Mesendoderm (in vitro differentiated cells): ENCODE results near the gene PKIG. TPM values are rescaled to one million over a fixed set of nuclear protein-coding genes. Genes with fewer than 3 reads are reported as not detected.

ENCODE experiments used
- DNase-seq: peaks from one replicate; pipeline ENCODE4 v3.0.0; 2013
- H2AK5ac ChIP-seq: 2 replicates; pipeline ENCODE4 v1.6.1; 2013; ENCODE audit warnings: low read length, inconsistent platforms
- H2BK120ac ChIP-seq: 2 replicates; pipeline ENCODE4 v1.6.1; 2013; ENCODE audit warnings: low read depth, mild to moderate bottlenecking, low read length, moderate library complexity, mixed read lengths
- H2BK15ac ChIP-seq: replicated peaks from 2 replicates; pipeline ENCODE4 v1.6.1; 2013; ENCODE audit warnings: low read depth, mild to moderate bottlenecking, moderate library complexity
- H2BK5ac ChIP-seq: 2 replicates; pipeline ENCODE4 v1.6.1; 2013; ENCODE audit warnings: low read length, inconsistent platforms
- H3K18ac ChIP-seq: 2 replicates; pipeline ENCODE4 v1.6.1; 2013; ENCODE audit warnings: mild to moderate bottlenecking, low read length, mixed read lengths
- H3K23ac ChIP-seq: one replicate; pipeline ENCODE4 v1.6.1; 2013; ENCODE audit warnings: low read length
- H3K27ac ChIP-seq: 2 replicates; pipeline ENCODE4 v1.5.1; 2013; ENCODE audit warnings: low read depth, mild to moderate bottlenecking, inconsistent platforms, low read length, moderate library complexity
- H3K27me3 ChIP-seq: 2 replicates; pipeline ENCODE4 v1.6.1; 2013; ENCODE audit warnings: low read length, control low read depth, mild to moderate bottlenecking, inconsistent platforms; ENCODE audit not compliant: insufficient read depth, poor library complexity
- H3K36me3 ChIP-seq: 2 replicates; pipeline ENCODE4 v1.6.1; 2013; ENCODE audit warnings: low read length, inconsistent platforms; ENCODE audit not compliant: control insufficient read depth, insufficient read depth
- H3K4ac ChIP-seq: one replicate; pipeline ENCODE4 v1.6.1; 2013; ENCODE audit warnings: low read depth, mild to moderate bottlenecking, low read length, moderate library complexity
- H3K4me1 ChIP-seq: 2 replicates; pipeline ENCODE4 v1.6.1; 2013; ENCODE audit warnings: low read depth, low read length, inconsistent platforms; ENCODE audit not compliant: control insufficient read depth
- H3K4me2 ChIP-seq: 2 replicates; pipeline ENCODE4 v1.6.1; 2013; ENCODE audit warnings: low read length
- H3K4me3 ChIP-seq: 2 replicates; pipeline ENCODE4 v1.5.1; 2013; ENCODE audit warnings: mild to moderate bottlenecking, low read length
- H3K56ac ChIP-seq: one replicate; pipeline ENCODE4 v1.6.1; 2013; ENCODE audit warnings: low read length
- H3K79me1 ChIP-seq: 2 replicates; pipeline ENCODE4 v1.6.1; 2013; ENCODE audit warnings: low read length, inconsistent platforms
- H3K79me2 ChIP-seq: 2 replicates; pipeline ENCODE4 v1.6.1; 2013; ENCODE audit warnings: mild to moderate bottlenecking, low read length; ENCODE audit not compliant: control insufficient read depth, insufficient read depth
- H3K9ac ChIP-seq: 2 replicates; pipeline ENCODE4 v1.6.1; 2013; ENCODE audit warnings: low read length, inconsistent platforms
- H4K5ac ChIP-seq: one replicate; pipeline ENCODE4 v1.6.1; 2013; ENCODE audit warnings: low read length
- H4K8ac ChIP-seq: one replicate; pipeline ENCODE4 v1.6.1; 2013; ENCODE audit warnings: low read depth, mild to moderate bottlenecking, control low read depth, low read length, moderate library complexity
- WGBS: extraction: QIAGEN DNeasy Blood & Tissue Kit; methylation state at CpG from one replicate; pipeline ENCODE4 v1.1.7; 2013; ENCODE audit warnings: low lambda C conversion rate, missing lambda C conversion rate; ENCODE audit not compliant: insufficient coverage; ENCODE audit errors: extremely low coverage; 5-methylcytosine and 5-hydroxymethylcytosine counted together
- polyA plus RNA-seq, 2 experiments: library from polyadenylated mRNA; stranded (reverse); fragments of 200-250 nt; gene quantifications; one replicate each; pipeline ENCODE4 v1.2.3, GENCODE V29; 2013

Gene PKIG
- 49.6 TPM for polyA plus RNA-seq (2013, experiment 1 of 2)
- polyA plus RNA-seq (2013, experiment 2 of 2) = 50.6 TPM

DNA sequence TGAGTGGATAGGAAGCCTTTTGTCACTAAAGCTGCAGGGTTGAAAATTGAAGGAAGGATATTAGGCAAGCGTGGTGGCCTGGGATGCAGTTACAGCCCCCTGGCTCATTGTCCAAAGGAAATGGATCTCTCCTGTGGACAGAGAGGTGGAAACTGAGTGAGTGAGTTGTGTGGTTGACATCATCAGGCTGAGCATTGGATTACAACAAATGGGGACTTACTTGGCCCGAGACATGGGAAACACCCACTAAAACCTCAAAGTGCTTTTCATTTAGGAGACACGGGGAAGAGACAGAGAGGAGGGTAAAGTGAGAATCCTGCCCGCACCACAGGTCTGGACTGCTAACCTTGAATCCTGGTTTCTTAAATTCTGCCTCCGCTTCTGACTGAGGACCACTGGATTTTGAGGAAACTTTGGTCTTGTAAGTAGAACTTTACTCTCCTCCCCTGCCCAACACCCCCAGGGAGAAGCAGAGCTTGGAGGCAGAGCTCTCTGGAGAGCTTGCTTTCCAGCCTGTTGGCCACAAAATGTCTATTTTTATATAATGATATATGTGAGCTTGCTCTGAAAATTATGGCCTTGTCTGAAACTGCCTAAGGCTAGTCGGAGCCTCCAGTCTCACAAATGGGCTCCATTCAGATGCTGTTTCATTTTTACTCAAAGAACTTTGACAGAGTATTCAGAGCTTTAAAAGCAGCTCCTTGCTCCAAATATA, at the start of gene PKIG:
TSS of gene PKIG (plus strand) at position 269 of the 715 bp plus-strand sequence. CDS start 31,978 bp downstream, outside the sequence.
- no peak within 1 kb of the TSS for H3K23ac ChIP-seq
- no CpG with 5 or more reads among the region's 6 CpGs for WGBS
- H3K4ac ChIP-seq = no peak within 1 kb of the TSS
- H2BK5ac ChIP-seq = no peak within 1 kb of the TSS
- H4K5ac ChIP-seq = no peak within 1 kb of the TSS
- H3K27me3 ChIP-seq = no peaks in the 10 kb centered on the region
- peaks cover 11% of the 10 kb centered on the region for H3K4me1 ChIP-seq
- H3K18ac ChIP-seq = peak within 1 kb of the TSS; percentile 31
- H3K4me2 ChIP-seq = no peak within 1 kb of the TSS
- peaks cover 6% of the 10 kb centered on the region for H3K79me1 ChIP-seq
- H3K9ac ChIP-seq = no peak within 1 kb of the TSS
- H3K36me3 ChIP-seq = no peaks in the 10 kb centered on the region
- H2AK5ac ChIP-seq = no peak within 1 kb of the TSS
- H3K79me2 ChIP-seq = no peaks in the 10 kb centered on the region
- H3K56ac ChIP-seq = peak within 1 kb of the TSS; percentile 22
- no peak within 1 kb of the TSS for H4K8ac ChIP-seq
- DNase-seq = no peak
- H3K27ac ChIP-seq = no peak within 1 kb of the TSS
- H3K4me3 ChIP-seq = no peak within 1 kb of the TSS
- H2BK120ac ChIP-seq = no peak within 1 kb of the TSS
- H2BK15ac ChIP-seq = no peak within 1 kb of the TSS

DNA sequence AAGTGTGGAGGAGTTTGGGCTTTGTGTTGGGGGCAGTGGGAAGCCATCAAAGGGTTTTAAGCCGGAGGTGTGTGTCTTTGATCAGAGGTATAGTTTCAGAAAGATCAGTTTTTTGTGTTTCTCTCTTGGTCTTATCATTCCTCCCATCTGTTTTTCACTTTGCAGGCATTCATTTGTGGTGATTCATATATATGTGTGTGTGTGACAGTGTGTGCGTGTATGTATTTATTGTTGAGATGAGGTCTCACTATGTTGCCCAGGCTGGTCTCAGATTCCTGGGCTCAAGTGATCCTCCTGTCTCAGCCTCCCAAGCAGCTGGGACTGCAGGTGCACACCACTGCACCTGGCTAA, 49.4 kb upstream of the PKIG start:
- no CpG with 5 or more reads among the region's 2 CpGs for WGBS
- peaks cover 4% of the 10 kb centered on the region for H3K79me2 ChIP-seq
- H3K9ac ChIP-seq = peak overlapping the region; percentile 60
- H3K36me3 ChIP-seq = no peaks in the 10 kb centered on the region
- no peaks in the 10 kb centered on the region for H3K27me3 ChIP-seq
- no peak overlapping the region for H3K18ac ChIP-seq
- no peak overlapping the region for H4K5ac ChIP-seq
- H2BK5ac ChIP-seq = no peak overlapping the region
- no peak overlapping the region for H4K8ac ChIP-seq
- H3K23ac ChIP-seq = peak overlapping the region; percentile 68
- no peak overlapping the region for H2BK120ac ChIP-seq
- H3K4me1 ChIP-seq = no peaks in the 10 kb centered on the region
- H3K4me3 ChIP-seq = no peak overlapping the region
- H2BK15ac ChIP-seq = no peak overlapping the region
- H3K4me2 ChIP-seq = peak overlapping the region; percentile 54
- peak overlapping the region; percentile 38 for H3K56ac ChIP-seq
- DNase-seq = no peak
- H3K79me1 ChIP-seq = peaks cover 3% of the 10 kb centered on the region
- H2AK5ac ChIP-seq = no peak overlapping the region
- H3K27ac ChIP-seq = no peak overlapping the region
- H3K4ac ChIP-seq = no peak overlapping the region

DNA sequence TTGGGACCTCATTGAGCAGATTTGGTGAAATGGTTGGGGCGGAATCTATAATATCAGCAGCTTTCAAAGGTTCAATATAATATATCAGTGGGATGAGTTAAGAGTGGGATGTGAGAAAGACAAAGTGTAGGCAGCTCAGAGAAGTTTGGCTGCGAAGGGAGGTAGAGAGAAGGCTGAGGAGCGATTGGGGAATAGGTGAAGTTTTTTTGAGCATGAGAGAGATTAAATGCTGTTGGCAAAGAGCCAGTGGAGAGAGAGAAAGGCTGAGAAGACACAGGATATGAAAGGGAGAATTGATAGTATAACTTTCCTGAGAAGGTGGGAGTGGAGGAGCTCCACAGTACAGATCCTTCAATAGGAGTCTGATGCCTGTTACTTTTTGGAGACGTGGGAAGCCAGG, 48.5 kb upstream of the PKIG start:
- WGBS = no CpG with 5 or more reads among the region's 4 CpGs
- Histone ChIP-seq H3K23ac (no peak overlapping the region), H3K4ac (no peak overlapping the region), H4K8ac (no peak overlapping the region), H2BK5ac (no peak overlapping the region), H3K79me2 (peaks cover 4% of the 10 kb centered on the region), H3K18ac (no peak overlapping the region), H3K36me3 (no peaks in the 10 kb centered on the region), H3K9ac (no peak overlapping the region), H3K4me2 (no peak overlapping the region), H2AK5ac (no peak overlapping the region), H3K56ac (no peak overlapping the region), H3K79me1 (peaks cover 3% of the 10 kb centered on the region), H4K5ac (no peak overlapping the region), H3K27me3 (no peaks in the 10 kb centered on the region), H2BK15ac (no peak overlapping the region), H2BK120ac (no peak overlapping the region), H3K4me1 (no peaks in the 10 kb centered on the region), H3K4me3 (no peak overlapping the region), H3K27ac (no peak overlapping the region)
- DNase-seq = no peak

DNA sequence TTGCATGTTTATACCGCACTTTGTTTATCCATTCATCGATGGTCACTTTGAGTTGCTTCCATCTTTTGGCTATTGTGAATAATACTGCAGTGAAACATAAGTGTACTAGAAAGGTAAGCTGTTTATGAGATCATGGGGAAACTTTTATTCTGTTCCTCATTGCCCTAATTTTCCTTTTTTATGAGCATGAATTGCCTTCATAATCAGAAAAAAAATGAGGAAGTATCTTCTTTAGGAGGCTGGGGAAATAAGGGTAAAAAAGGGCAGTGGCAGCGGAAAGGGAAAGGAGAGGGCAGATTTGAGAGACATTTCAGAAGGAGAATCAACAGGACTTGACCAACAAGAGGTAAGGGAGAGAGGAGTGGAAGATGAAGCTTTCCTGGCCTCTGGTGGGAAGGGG, 46.2 kb upstream of the PKIG start:
- H3K18ac ChIP-seq = no peak overlapping the region
- no peak overlapping the region for H2AK5ac ChIP-seq
- no peak overlapping the region for H3K4me3 ChIP-seq
- H3K23ac ChIP-seq = no peak overlapping the region
- no peak overlapping the region for H2BK15ac ChIP-seq
- no CpG with 5 or more reads among the region's 3 CpGs for WGBS
- H3K9ac ChIP-seq = no peak overlapping the region
- no peak overlapping the region for H4K5ac ChIP-seq
- no peaks in the 10 kb centered on the region for H3K4me1 ChIP-seq
- H3K27ac ChIP-seq = no peak overlapping the region
- H3K56ac ChIP-seq = no peak overlapping the region
- no peak overlapping the region for H2BK120ac ChIP-seq
- DNase-seq = no peak
- H3K27me3 ChIP-seq = no peaks in the 10 kb centered on the region
- H3K79me2 ChIP-seq = peaks cover 4% of the 10 kb centered on the region
- H3K79me1 ChIP-seq = peaks cover 3% of the 10 kb centered on the region
- no peak overlapping the region for H3K4me2 ChIP-seq
- no peaks in the 10 kb centered on the region for H3K36me3 ChIP-seq
- no peak overlapping the region for H2BK5ac ChIP-seq
- H3K4ac ChIP-seq = no peak overlapping the region
- H4K8ac ChIP-seq = no peak overlapping the region

DNA sequence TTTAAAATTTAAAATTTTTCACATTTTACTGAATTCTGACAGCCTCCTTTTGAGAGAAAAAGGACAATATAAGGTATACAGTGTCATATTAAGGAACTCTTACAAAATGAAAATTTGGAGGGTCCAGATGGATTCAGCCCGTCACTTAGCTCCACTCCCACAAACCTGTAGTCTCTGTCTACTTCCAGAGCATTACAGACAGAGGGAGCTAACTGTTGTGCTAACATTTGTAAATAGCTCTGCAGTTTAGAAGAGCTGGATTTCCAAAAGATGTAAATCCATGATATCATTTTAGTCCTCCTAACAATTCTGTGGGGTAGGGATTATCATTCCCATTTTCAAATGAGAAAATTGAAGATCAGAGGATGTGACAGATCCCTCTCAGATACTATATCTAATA, 44.4 kb upstream of the PKIG start:
- H3K36me3 ChIP-seq = no peaks in the 10 kb centered on the region
- no peak overlapping the region for H2BK120ac ChIP-seq

DNA sequence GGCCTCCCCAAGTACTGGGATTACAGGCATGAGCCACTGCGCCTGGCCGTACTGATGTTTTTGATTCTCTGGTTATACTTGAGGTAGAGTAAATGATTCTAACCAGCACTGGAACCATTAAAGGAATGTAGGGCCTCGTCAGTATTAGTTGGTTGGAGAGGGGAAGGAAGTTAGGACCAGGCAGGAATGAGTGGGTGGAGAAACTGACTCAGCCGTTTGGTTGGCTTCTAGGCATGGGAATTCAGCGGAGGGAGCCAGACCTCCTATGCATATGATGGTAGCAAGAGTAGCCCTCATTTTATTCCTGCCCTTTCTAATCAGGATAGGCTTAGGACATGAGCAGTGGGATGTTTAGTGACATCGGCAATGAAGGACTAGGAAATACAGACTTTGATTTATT, 41.5 kb upstream of the PKIG start:
- H3K27me3 ChIP-seq = no peaks in the 10 kb centered on the region
- H3K18ac ChIP-seq = no peak overlapping the region
- H3K79me1 ChIP-seq = no peaks in the 10 kb centered on the region
- H3K27ac ChIP-seq = no peak overlapping the region
- no peak overlapping the region for H3K56ac ChIP-seq
- no peak overlapping the region for H3K4me2 ChIP-seq
- peak; percentile 54 for DNase-seq
- no peak overlapping the region for H3K23ac ChIP-seq
- H2BK120ac ChIP-seq = no peak overlapping the region
- H2AK5ac ChIP-seq = no peak overlapping the region
- H4K8ac ChIP-seq = no peak overlapping the region
- H3K9ac ChIP-seq = no peak overlapping the region
- H3K4ac ChIP-seq = no peak overlapping the region
- H4K5ac ChIP-seq = no peak overlapping the region
- H2BK15ac ChIP-seq = no peak overlapping the region
- no peaks in the 10 kb centered on the region for H3K79me2 ChIP-seq
- H3K4me3 ChIP-seq = no peak overlapping the region
- no CpG with 5 or more reads among the region's 6 CpGs for WGBS
- no peaks in the 10 kb centered on the region for H3K4me1 ChIP-seq
- H3K36me3 ChIP-seq = no peaks in the 10 kb centered on the region
- no peak overlapping the region for H2BK5ac ChIP-seq

More for the DNA sequence above, 44.4 kb upstream of the PKIG start:
- Histone ChIP-seq H2BK5ac (no peak overlapping the region), H2AK5ac (no peak overlapping the region), H3K79me1 (no peaks in the 10 kb centered on the region), H3K79me2 (peaks cover 2% of the 10 kb centered on the region), H3K27me3 (no peaks in the 10 kb centered on the region), H3K4ac (no peak overlapping the region), H3K23ac (no peak overlapping the region), H3K4me3 (no peak overlapping the region), H3K27ac (no peak overlapping the region), H3K18ac (no peak overlapping the region), H3K4me1 (no peaks in the 10 kb centered on the region), H4K8ac (no peak overlapping the region), H3K9ac (no peak overlapping the region), H2BK15ac (no peak overlapping the region), H4K5ac (no peak overlapping the region), H3K56ac (no peak overlapping the region), H3K4me2 (no peak overlapping the region)
- no CpG with 5 or more reads among the region's 1 CpG for WGBS
- no peak for DNase-seq
